ENCODE results near the gene NDOR1.

NDOR1 gene

GRCh38 chr9:137199411-137200121, 5.9 kb upstream of the NDOR1 start:
- DNase-seq (ENCODE audit: low read depth) = no peak

GRCh38 chr9:137200311-137201204, 4.9 kb upstream of the NDOR1 start, which contains the start of gene TPRN:
Gene TPRN (minus strand): TSS chr9:137200741. CDS start chr9:137200711, 30 bp downstream.
- DNase-seq (ENCODE audit: low read depth) = peak; percentile 99

GRCh38 chr9:137201205-137201868, 4.2 kb upstream of the NDOR1 start:
- DNase-seq (ENCODE audit: low read depth) = no peak

- DNase-seq (ENCODE audit: low read depth) = no peak
These were observed 2.5 kb upstream of the NDOR1 start for GRCh38 chr9:137202966-137203365.

- no peak for DNase-seq (ENCODE audit: low read depth)
These were observed 772 bp upstream of the NDOR1 start for GRCh38 chr9:137204731-137205125.

GRCh38 chr9:137206602-137207001, 1.1 kb downstream of the NDOR1 start:
- DNase-seq (ENCODE audit: low read depth) = no peak

- DNase-seq (ENCODE audit: low read depth) = no peak
These were observed 6.0 kb downstream of the NDOR1 start for GRCh38 chr9:137211532-137211931.

GRCh38 chr9:137212520-137212919, 7.0 kb downstream of the NDOR1 start:
- no peak for DNase-seq (ENCODE audit: low read depth)

GRCh38 chr9:137213160-137214060, 7.9 kb downstream of the NDOR1 start:
- no peak for DNase-seq (ENCODE audit: low read depth)

GRCh38 chr9:137214620-137215019, 9.1 kb downstream of the NDOR1 start:
- no peak for DNase-seq (ENCODE audit: low read depth)

- no peak for DNase-seq (ENCODE audit: low read depth)
These were observed 9.9 kb downstream of the NDOR1 start for GRCh38 chr9:137215196-137215986.

- DNase-seq (ENCODE audit: low read depth) = no peak
These were observed 10.9 kb downstream of the NDOR1 start for GRCh38 chr9:137216188-137216965.

GRCh38 chr9:137217276-137218211, 12.0 kb downstream of the NDOR1 start:
- DNase-seq (ENCODE audit: low read depth) = no peak

GRCh38 chr9:137218212-137218753, 12.8 kb downstream of the NDOR1 start:
- no peak for DNase-seq (ENCODE audit: low read depth)

- no peak for DNase-seq (ENCODE audit: low read depth)
These were observed 13.3 kb downstream of the NDOR1 start for GRCh38 chr9:137218754-137219271.

GRCh38 chr9:137219757-137220316, 14.3 kb downstream of the NDOR1 start:
- no peak for DNase-seq (ENCODE audit: low read depth)

- no peak for DNase-seq (ENCODE audit: low read depth)
These were observed 15.0 kb downstream of the NDOR1 start for GRCh38 chr9:137220317-137221094.

Data from stimulated activated CD8-positive, alpha-beta memory T cell treated with anti-CD3 and anti-CD28 coated beads, Interleukin-4, amount 100 ng/mL, for 24 hours (primary cell).